ENCODE measurements around the gene SMIM5. TPM values are rescaled to one million over a fixed set of nuclear protein-coding genes. Genes with fewer than 3 reads are reported as not detected.

Gene SMIM5
- total RNA-seq, 4 donors from 2014 or later = 0.66 to 1.9 TPM; not detected in 2

DNA sequence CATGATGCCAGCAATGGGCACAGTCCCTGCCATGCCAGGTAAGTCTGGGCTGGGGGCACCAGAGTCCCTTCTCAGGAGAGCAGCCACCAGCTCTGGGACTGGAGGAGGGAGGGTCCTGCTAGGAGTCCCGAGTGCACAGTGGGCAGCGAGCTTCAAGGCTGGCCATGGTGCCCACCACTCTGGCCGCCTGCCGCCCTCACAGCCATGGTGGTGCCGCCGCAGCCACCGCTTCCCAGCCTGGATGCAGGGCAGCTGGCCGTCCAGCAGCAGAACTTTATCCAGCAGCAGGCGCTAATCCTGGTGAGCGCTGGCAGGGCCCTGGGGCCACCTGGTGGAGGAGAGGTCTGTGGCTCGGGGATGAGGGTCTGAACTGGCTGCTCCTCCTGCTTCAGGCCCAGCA, 17.9 kb upstream of the SMIM5 start:
- TF ChIP-seq, protein P1, sequence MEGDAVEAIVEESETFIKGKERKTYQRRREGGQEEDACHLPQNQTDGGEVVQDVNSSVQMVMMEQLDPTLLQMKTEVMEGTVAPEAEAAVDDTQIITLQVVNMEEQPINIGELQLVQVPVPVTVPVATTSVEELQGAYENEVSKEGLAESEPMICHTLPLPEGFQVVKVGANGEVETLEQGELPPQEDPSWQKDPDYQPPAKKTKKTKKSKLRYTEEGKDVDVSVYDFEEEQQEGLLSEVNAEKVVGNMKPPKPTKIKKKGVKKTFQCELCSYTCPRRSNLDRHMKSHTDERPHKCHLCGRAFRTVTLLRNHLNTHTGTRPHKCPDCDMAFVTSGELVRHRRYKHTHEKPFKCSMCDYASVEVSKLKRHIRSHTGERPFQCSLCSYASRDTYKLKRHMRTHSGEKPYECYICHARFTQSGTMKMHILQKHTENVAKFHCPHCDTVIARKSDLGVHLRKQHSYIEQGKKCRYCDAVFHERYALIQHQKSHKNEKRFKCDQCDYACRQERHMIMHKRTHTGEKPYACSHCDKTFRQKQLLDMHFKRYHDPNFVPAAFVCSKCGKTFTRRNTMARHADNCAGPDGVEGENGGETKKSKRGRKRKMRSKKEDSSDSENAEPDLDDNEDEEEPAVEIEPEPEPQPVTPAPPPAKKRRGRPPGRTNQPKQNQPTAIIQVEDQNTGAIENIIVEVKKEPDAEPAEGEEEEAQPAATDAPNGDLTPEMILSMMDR (IDR thresholded peaks at IDR 0.05; ENCODE audit: low read depth) = no peak

DNA sequence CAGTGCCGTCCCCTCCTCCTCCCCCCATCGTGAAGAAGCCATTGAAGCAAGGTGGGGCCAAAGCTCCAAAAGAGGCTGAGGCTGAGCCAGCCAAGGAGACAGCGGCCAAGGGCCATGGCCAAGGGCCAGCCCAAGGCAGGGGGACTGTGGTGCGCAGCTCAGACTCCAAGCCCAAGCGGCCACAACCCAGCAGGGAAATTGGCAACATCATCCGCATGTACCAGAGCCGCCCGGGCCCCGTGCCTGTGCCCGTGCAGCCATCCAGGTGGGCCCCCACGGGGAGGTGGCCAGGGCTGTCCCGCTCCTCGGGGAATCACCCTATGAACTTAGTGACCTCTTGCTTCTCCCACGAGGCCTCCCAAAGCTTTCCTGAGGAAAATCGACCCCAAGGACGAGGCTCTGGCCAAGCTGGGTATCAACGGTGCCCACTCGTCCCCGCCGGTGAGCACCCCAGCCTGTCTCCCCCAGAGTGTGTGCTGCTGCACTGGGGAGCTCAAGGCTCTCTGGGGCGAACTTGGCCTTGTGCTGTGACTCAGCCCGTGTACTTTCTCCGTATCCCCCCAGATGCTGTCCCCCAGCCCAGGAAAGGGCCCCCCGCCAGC, 16.6 kb upstream of the SMIM5 start:
- TF ChIP-seq, protein P1 (IDR thresholded peaks at IDR 0.05; ENCODE audit: low read depth) = no peak

DNA sequence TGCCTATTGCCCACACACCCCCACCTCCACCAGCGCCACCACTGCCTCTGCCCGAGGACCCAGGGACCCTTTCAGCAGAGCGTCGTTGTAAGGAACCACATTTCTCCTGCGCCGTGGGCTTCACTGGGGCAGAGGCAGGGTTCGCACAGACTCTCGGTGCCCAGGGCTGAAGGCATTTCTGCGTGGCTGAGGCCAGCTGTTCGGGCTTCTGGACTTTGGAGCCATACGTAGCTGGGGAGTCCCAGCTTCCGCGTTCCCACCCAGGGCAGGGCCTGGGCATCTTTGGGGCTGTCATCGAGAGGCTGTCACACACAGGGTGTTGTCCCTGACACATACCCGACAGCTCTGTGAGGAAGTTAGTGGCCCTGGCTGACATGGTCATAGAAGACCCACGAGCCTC, 16.0 kb upstream of the SMIM5 start:
- TF ChIP-seq, protein P1 (IDR thresholded peaks at IDR 0.05; ENCODE audit: low read depth) = no peak

DNA sequence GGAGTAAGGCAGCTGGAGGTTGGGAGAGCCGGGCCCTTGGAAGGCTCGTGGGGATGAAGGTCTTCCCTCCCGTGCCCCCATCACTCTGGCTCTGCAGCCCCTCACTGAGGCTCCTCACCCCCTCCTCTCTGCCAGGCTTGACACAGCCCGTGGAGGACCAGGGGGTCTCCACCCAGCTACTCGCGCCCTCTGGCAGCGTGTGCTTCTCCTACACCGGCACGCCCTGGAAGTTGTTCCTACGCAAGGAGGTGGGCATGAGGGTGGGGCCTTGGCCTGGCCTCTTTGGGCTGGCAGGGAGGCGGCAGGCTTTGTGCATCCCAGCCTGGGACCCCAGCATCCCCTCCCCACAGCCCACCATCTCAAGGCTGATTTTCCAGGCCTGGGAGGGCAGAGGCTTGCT, 15.6 kb upstream of the SMIM5 start:
- TF ChIP-seq, protein P1 (IDR thresholded peaks at IDR 0.05; ENCODE audit: low read depth) = no peak

DNA sequence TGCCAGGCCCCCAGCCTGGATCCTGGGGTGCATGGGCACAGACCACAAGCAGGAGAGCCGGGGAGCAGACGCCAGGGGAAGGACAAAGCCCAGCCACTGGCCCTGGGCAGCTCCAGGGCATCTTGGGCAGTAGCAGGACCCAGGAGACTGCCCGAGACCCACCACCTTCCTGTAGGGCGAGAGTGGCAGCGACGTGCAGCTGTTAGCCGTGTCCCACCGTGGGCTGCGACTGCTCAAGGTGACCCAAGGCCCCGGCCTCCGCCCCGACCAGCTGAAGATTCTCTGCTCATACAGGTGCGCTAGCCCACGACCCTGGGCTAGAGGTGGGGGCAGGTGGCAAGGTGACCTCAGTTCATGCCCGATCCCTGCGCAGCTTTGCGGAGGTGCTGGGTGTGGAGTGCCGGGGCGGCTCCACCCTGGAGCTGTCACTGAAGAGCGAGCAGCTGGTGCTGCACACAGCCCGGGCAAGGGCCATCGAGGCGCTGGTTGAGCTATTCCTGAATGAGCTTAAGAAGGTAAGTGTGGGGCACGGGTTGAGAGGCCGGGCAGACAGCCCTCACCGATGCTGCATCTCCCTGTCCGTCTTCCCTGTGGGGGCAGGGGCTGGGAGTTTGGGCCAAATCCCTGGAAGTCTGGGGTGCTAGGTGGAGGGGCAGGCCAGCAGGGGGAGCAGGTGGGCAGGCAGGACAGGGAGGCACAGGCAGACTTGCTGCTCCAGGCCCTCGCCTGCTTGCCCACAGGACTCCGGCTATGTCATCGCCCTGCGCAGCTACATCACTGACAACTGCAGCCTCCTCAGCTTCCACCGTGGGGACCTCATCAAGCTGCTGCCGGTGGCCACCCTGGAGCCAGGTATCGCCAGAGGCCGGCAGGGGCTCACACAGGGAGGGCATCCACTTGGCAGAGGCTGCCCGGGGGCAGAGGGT, 13.5 kb upstream of the SMIM5 start:
- TF ChIP-seq, protein P1 (IDR thresholded peaks at IDR 0.05; ENCODE audit: low read depth) = no peak

DNA sequence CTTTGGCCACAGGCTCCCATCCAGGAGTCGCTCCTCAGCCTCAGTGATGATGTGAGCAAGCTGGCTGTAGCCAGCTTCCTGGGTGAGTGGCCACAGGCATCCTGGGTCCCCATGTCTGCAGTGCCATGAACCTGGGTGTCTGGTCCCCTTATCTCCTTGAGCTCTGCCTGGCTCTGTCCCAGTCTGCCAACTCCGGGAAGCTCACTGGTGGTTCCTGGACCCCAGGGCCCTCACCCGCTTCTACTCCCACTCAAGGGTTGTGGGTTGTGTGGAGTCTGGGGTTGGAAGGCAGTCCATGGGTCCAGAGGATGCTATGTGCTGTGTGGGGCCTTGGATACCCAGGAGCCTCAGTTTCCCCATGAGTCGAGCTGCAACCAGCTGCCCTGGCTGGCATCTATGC, 11.7 kb upstream of the SMIM5 start:
- TF ChIP-seq, protein P1 (IDR thresholded peaks at IDR 0.05; ENCODE audit: low read depth) = no peak

DNA sequence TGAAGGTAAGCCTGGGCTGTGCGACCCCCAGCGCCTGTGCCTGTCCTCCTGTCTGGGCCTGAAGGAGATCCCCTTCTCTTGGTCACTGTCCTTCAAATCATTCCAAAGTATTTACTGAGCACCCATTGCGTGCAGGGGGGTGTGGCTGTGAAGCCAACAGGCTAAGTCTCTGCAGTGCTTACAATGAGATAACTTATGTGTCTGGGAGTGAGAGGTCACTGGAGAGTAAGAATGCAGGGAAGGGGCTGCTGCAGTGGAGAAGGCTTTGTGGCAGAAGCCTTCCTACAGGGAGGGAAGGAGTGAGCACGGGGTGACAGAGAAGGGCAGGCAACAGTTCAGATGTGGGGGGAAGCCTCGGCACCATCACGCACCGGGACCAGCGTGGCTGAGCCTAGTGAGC, 11.2 kb upstream of the SMIM5 start:
- TF ChIP-seq, protein P1 (IDR thresholded peaks at IDR 0.05; ENCODE audit: low read depth) = no peak

Measured in subcutaneous adipose tissue (tissue), 4 donors.